HG03521 (cell line): ENCODE data around the gene MOAP1.
"Not testable (repeated sequence)": the region's sequence is repeated elsewhere in the genome, so short reads cannot be mapped to it uniquely, and the experiment has no call there.

Experiments
- ATAC-seq: cut with Tn5 transposase; IDR thresholded peaks from one replicate; pipeline ENCODE4 v1.9.1; 2021; ENCODE audit warnings: mild to moderate bottlenecking, moderate library complexity; ENCODE audit not compliant: unreplicated experiment

The MOAP1 gene

DNA sequence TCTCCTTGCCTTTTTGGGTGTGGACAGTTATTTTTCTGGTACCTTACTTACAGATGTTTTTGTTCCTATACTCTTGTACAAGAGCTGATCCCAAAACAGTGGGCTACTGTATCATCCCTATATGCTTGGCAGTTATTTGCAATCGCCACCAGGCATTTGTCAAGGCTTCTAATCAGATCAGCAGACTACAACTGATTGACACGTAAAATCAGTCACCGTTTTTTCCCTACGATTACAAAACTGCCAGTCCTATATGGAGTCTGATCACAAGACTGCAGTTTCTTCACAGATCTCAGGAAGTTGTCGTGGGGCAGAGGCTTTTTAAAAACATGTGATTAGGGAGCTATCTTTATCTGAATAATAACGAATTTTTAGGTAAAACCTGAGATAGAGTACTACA, 1.8 kb upstream of the MOAP1 start:
- no peak for ATAC-seq

DNA sequence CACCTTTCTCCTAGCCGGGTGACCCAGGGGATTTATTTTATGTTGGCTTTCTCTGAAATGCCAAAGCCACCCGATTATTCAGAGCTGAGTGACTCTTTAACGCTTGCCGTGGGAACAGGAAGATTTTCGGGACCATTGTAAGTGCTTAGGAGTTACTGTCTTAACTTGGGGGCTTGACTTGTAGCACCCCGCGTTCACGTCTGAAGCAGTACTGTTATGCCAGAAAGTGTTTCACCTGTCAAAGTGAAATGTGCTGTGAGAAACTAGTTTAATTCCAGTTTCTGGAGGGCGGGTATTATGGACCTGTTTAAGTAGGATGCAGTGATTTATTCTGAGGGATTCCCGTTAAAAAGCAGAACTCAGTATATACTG, 638 bp upstream of the MOAP1 start:
- ATAC-seq = no peak

DNA sequence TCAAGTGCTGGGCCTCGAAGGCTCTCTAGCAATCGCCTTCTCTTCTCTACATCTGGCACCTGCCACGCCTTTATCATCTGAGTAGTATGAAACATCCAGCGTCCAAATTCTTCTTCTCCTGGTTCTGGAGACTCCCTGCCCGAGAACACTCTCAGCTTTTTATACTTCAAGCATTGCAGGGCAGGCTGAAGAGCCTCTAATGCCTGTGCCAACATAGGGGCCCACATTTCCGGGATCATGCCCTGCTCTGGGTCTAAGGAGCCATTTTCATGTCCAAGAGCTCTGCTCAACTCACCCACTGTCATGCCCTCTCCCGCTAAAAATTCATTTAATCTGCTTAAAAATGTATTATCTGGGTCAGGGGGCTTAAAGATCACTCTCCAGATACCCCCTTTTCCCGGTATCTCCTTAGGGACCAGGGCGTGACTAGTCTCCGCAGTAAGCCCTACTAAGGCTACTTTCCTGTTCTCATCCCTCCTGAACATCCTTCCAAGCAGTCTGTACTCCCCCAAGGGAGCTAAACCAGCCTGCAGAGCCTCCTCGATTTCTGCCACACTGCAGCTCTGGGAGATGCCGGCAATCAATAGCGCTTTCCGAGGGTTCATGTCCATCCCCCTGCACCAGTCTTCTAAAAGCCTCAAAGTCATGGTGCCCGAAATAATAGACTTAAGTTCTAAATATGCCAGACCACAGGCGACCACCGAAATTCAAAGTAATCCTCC, 940 bp downstream of the MOAP1 start:
- no peak for ATAC-seq

DNA sequence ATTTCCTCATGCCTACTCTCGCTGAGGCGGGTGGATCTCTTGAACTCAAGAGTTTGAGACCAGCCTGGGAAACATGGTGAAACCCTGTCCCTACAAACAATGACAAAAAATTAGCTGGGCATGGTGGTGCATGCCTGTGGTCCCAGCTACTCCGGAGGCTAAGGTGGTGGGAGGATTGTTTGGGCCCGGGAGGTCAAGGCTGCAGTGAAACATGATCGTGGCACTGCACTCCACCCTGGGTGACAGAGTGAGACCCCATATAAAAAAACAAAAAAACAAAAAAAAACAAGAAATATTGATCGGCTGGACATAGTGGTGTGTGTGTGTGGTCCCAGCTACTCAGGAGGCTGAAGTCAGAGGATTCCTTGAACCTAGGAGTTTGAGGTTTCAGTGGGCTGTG, 9.2 kb downstream of the MOAP1 start:
- ATAC-seq = no peak

DNA sequence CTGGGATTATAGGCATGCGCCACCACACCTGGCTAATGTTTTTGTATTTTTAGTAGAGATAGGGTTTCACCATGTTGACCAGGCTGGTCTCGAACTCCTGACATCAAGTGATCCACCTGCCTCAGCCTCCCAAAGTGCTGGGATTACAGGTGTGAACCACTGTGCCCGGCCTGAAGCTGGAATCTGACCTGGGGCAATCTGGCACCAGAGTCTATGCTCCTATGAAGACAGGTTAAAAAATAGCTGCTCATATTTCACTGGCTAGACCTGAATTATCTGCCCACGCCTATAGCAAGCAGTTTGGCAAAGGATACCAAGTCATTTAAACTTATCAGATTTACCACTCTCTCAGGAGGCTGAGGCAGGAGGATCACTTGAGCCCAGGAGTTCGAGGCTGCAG, 10.0 kb downstream of the MOAP1 start:
- ATAC-seq = not testable (repeated sequence)

DNA sequence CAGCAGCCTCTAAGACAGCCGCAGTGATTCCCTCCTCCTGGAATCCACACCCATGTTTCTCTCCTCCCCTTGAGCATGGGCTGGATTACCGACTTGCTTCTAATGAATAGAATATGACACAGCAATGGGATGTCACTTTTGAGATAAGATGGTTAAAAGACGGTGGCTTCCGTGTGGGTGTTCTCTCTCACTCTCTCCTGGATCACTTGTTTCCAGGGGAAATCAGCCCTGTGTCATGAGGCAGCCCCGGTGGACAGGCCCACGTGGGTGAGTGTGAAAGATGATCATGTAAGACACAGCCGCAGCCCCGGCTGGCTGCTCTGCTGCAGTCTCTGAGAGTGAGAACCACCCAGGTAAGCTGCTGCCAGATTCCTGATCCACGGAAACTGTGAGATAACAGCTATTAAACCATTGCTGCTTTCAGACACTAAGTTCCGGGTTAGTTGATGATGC, 10.7 kb downstream of the MOAP1 start:
- no peak for ATAC-seq

DNA sequence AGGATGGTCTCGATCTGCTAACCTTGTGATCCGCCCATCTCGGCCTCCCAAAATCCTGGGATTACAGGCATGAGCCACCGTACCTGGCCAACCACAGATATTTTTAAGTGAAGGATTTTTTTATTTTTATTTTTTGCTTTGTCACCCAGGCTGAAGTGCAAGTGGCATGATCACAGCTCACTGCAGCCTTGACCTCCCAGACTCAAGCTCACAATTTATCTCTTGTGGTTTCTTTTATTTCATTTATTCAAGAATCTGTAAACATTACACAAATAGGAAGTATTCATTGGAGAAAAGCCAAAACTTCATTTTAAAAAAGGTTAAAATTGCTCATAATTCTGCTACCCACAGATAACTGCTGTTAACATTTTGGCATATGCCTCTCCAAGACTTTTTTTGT, 13.3 kb downstream of the MOAP1 start:
- ATAC-seq = no peak

DNA sequence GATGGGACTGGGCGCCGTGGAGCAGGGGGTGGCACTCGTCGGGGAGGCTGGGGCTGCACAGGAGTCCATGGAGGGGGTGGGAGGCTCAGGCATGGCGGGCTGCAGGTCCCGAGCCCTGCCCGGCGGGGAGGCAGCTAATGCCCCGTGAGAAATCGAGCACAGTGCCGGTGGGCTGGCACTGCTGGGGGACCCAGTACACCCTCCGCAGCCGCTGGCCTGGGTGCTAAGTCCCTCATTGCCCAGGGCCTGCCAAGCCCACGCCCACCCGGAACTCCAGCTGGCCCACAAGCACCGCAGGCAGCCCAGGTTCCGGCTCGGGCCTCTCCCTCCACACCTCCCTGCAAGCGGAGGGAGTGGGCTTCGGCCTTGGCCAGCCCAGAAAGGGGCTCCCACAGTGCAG, 14.6 kb downstream of the MOAP1 start:
- not testable (repeated sequence) for ATAC-seq

DNA sequence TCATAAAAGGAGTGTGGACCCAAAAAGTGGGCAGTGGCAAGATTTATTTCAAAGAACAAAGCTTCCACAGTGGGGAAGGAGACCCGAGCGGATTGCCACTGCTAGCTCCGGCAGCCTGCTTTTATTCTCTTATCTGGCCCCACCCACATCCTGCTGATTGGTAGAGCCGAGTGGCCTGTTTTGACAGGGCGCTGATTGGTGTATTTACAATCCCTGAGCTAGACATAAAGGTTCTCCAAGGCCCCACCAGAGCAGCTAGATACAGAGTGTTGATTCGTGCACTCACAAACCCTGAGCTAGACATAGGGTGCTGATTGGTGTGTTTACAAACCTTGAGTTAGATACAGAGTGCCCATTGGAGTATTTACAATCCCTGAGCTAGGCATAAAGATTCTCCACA, 15.1 kb downstream of the MOAP1 start:
- not testable (repeated sequence) for ATAC-seq

DNA sequence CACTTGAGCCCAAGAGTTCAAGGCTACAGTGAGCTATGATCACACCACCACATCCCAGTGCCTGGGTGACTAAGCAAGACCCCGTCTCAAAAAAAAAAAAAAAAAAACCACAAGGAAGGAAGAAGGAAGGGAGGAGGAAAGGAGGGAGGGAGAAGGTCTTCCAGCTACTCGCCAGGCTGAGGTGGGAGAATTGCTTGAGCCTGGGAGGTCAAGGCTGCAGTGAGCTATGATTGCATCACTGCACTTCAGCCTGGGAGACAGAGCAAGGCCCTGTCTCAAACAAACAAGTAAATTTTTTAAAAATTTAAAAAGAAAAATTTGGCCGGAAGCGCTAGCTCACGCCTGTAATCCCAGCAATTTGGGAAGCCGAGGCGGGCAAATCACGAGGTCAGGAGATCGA, 16.1 kb downstream of the MOAP1 start:
- not testable (repeated sequence) for ATAC-seq

DNA sequence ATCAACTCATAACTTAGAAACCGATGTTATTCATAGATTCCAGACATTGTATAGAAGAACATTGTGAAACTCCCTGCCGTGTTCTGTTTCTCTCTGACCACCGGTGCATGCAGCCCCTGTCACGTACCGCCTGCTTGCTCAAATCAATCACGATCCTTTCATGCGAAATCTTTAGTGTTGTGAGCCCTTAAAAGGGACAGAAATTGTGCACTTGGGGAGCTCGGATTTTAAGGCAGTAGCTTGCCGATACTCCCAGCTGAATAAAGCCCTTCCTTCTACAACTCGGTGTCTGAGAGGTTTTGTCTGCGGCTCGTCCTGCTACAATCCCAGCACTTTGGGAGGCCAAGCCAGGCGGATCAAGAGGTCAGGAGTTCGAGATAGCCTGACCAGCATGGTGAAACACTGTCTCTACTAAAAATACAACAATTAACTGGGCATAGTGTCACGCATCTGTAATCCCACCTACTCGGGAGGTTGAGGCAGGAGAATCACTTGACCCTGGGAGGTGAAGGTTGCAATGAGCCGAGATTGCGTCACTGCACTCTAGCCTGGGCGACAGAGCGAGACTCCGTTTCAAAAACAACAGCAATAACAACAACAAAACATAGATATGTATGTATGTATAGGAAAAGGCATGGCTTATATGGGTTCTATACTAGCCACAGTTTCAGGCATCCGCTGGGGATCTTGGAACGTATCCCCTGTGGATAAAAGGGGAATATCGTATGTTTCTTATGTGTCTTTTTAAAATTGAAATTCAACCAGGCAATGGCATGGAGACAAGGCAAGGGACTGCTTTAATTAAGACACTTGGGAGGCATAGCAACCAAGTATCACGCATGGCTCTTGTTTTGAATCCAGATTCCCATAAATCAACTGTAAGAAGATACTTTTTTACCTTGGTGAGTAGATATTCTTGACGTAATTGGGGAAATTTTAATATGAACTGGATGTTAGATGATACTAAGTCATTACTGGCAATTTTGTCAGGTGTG, 19.1 kb downstream of the MOAP1 start:
- ATAC-seq = not testable (repeated sequence)

DNA sequence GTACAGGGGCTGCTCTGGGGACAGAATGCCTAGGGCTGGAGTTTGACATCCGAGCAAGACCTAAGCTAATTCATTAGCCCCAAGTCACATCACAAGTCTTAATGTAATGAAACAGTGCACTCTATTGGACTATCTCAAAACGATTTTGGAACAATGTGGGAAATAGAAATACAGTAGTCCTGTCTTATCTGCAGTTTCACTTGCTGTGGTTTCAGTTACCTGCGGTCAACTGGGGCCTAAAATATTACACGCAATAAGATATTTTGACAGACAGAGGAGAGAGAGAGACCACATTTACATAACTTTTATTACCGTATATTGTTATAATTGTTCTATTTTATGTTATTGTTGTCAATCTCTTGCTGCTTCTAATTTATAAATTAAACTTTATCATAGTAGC, 21.1 kb downstream of the MOAP1 start:
- no peak for ATAC-seq

DNA sequence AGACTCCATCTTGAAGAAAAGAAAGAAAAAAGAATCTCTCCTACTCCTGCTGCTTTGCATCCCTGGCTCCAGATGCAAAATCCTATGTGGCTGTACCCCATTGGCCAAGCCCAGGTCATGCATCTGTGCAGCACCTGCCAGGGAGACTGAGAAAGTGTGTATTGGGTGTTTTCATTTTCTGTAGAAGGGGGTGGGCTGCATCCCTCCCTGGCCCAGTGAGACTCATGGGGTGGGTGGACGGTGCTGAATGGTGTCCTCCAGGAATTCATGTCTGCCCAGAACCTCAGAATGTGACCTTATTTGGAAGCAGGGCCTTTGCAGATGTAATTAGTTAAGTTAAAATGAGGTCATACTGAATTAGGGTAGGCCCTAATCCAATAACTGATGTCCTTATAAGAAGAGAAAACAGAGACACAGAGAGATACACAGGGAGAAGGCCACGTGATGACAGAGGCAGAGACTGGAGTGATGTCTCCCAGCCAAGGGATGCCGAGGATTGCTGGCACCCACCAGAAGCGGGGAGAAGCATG, 23.2 kb downstream of the MOAP1 start:
- ATAC-seq = no peak

DNA sequence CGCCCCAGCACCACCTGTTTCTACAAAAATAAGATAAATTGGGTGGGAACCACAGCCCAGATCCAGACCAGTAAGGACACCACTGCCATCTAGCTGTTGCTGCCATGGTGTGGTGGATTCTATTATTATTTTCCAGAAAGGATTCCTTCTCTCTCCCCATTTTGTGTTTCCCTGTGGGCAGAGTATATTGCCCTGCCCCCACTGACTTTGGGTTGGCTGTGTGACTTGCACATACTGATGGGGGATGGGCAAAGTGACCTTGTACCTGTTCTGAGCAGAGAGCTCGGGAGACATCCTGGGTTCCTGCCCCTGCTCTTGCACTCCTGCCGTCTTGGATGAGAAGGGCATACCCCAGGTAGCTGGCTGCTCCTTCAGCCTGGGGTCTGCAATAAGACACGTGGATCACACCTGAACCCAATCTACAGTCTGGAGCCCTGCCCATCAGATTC, 24.3 kb downstream of the MOAP1 start:
- no peak for ATAC-seq

DNA sequence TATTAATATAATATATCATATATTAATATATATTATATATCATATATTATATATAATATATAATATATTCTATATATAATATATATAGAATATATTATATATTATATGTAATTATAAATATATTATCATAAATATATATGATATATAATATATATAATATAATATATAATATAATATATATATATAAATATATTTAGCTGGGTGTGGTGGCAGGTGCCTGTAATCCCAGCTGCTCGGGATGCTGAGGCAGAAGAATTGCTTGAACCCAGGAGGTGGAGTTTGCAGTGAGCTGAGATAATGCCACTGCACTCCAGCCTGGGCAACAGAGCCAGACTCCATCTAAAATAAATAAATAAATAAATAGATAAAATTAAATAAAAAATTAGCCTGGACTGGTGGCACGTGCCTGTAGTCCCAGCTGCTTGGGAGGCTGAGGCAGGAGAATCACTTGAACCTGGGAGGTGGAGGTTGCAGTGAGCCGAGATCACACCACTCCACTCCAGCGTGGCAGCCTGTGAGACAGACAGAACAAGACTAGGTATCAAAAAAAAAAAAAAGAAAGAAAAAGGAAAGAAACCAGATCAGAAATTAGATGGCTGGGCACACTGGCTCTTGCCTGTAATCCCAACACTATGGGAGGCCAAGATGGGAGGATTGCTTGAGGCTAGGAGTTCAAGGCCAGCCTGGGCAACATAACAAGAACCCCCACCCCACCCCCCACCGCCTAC, 24.9 kb downstream of the MOAP1 start:
- not testable (repeated sequence) for ATAC-seq

DNA sequence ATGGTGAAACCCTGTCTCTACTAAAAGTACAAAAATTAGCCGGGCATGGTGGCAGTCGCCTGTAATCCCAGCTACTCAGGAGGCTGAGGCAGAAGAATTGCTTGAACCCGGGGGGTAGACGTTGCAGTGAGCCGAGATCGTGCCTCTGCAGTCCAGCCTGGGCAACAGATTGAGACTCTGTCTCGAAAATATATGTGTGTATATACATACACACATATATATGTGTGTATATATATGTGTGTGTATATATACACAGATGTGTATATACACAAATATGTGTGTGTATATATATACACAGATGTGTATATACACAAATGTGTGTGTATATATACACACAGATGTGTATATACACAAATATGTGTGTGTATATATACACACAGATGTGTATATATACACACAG, 26.3 kb downstream of the MOAP1 start:
- ATAC-seq = not testable (repeated sequence)

DNA sequence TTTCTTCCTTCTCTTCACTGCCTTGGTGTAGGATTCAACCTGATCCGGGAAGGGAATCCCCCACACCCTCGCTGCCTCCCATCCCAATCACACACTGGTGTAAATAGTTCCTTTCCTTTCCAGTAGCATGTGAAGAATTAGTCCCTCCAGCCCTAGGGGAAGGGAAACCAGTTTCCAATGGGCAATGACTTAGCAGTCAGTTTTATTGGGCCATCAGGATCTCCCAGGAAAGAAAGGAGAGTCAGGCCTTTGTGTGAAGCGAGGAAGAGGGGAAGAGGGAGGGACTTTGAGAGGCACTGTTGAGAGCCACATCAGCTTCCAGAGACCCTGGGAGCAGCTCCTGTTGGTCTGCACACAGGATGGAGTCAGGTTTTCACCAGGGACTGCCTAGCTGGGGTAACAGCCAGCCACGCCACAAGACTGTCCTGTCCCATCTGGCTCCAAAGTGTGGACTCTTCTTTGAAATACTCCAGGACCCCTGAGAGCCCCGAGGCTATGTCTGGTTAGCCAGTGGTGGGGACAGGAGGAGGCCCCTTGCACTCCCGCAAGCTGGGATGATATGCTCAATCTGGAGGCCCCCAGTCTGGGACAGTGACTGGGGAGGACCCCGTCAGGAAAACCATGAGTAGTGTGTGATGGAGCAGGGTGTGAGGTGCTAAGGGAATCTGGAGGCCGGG, 27.9 kb downstream of the MOAP1 start:
- no peak for ATAC-seq

DNA sequence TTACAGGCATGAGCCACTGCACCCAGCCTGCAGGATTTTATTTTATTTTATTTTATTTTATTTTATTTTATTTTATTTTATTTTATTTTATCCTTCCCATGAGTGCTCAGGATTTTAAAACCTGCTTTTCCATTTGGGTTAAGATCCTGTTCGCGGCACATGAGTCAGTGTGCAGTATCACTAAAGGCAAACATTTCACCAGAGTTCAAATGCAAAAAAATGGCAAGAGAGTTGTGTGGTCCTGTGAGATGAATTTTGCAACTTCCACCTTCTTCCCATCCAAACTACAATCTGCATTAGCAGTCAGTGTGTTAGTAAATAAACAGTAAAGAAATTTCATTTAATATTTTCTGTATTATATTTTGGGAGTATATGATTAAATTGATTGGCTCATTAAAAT, 29.0 kb downstream of the MOAP1 start:
- no peak for ATAC-seq

DNA sequence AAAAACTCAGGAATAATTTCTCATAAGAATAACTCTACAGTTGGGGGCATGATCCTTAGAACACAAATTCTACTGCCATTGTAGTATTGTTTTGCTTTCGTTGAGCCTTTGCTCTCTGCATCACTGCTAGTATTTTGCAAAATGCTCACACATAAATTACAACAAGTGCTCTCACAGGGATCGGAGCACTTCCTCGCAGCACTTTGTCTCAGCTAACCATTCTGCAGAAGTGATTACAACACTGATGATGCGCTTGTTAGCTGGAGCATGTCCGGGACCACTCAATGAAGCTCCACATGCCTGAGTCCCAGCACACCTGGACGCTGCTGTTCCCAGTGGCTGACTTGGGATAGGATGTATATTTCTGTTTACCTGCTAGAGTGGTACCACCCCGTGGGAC, 31.6 kb downstream of the MOAP1 start:
- no peak for ATAC-seq
